SJCRH30 (cell line): ENCODE results near the gene MCL1. TPM values are rescaled to one million over a fixed set of nuclear protein-coding genes. Genes with fewer than 3 reads are reported as not detected.
A peak's percentile ranks its signal among the peaks of the same experiment; 100 is the strongest.

Experiments used
- DNase-seq, 2 experiments: peaks; one replicate each; pipeline ENCODE4 v3.0.0-alpha.2; 2015 to 2020
- H3K27ac ChIP-seq: fragments of 250-450 bp; sonication (Bioruptor Pico); 2 replicates; pipeline ENCODE4 v1.5.1; 2020; ENCODE audit warnings: mild to moderate bottlenecking, moderate library complexity
- H3K27me3 ChIP-seq: fragments of 250-450 bp; sonication (Bioruptor Pico); 2 replicates; pipeline ENCODE4 v1.5.1; 2020; ENCODE audit warnings: mild to moderate bottlenecking, moderate library complexity
- H3K36me3 ChIP-seq: fragments of 250-450 bp; sonication (Bioruptor Pico); 2 replicates; pipeline ENCODE4 v1.5.1; 2020; ENCODE audit warnings: mild to moderate bottlenecking, moderate library complexity
- H3K4me1 ChIP-seq: fragments of 250-450 bp; sonication (Bioruptor Pico); 2 replicates; pipeline ENCODE4 v1.5.1; 2020; ENCODE audit warnings: mild to moderate bottlenecking, moderate library complexity
- H3K4me3 ChIP-seq: fragments of 250-450 bp; sonication (Bioruptor Pico); 2 replicates; pipeline ENCODE4 v1.5.1; 2020; ENCODE audit warnings: mild to moderate bottlenecking, moderate library complexity
- H3K9me3 ChIP-seq: fragments of 250-450 bp; sonication (Bioruptor Pico); replicated peaks from 2 replicates; pipeline ENCODE4 v1.5.1; 2020; ENCODE audit warnings: mild to moderate bottlenecking, moderate library complexity
- total RNA-seq: library from RNA; depleted of rRNA; stranded (reverse); fragments of >200 nt; shearing (Covaris generic); gene quantifications from 2 replicates; pipeline ENCODE4 v1.2.3, GENCODE V29; 2014

The MCL1 gene
- total RNA-seq, 1 experiment from 2014 or later = 104 TPM

DNA sequence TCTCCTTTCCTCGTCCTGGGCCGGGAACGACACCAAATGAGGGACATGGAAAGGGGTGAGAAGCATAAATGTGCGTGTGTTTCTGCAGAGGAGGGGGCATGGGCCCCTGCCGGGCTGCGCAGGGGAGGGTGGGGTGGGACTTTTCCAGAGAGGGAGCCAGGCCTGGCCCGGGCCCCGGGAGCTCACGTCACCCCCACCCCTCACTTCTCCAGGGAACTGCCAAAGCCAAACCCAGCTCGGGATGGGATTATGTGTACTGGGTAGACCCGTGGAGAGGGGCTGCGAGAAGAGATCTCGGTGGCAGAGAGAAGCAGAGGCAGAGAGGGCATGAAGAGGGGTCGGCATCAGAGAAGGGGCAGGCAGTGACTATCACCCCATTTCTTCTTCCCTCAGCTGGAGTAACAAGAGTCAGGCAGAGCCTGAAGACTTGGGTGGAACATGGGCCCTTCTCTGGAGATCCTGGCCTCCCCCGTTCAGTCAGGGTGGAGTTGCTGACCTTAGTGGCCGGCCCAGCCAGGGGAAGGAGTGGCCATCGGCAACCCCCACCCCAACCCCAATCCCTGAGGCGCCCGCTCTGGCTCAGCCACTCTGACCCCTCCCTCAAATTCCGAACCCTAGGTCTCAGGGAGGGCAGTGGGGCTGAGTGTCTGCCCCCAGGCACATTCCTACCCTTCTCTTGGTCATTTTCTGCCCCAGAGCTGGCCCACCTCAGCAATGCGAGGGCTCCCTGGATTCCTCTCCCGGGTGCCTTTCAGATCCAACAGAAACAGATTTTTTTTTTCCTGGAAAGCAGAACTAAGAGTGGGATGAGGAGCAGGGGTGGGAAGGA is 29.0 kb downstream of the MCL1 start:
- Histone ChIP-seq H3K4me3 (no peak overlapping the region), H3K4me1 (peaks cover 6% of the 10 kb centered on the region; the same call in 1 of the 2 replicates), H3K9me3 (no peaks in the 10 kb centered on the region), H3K27ac (no peak overlapping the region), H3K27me3 (no peaks in the 10 kb centered on the region), H3K36me3 (no peaks in the 10 kb centered on the region)
- DNase-seq = no peak

- H3K27ac ChIP-seq = no peak overlapping the region
- no peaks in the 10 kb centered on the region for H3K9me3 ChIP-seq
- peaks cover 6% of the 10 kb centered on the region; the same call in 1 of the 2 replicates for H3K4me1 ChIP-seq
- no peaks in the 10 kb centered on the region for H3K27me3 ChIP-seq
- no peak overlapping the region for H3K4me3 ChIP-seq
- H3K36me3 ChIP-seq = no peaks in the 10 kb centered on the region
- DNase-seq = no peak
Measured at GRCh38 chr1:150549496-150550221, 29.8 kb downstream of the MCL1 start.

- H3K9me3 ChIP-seq = no peaks in the 10 kb centered on the region
- DNase-seq = peak; percentile 29 to 56
- H3K4me1 ChIP-seq = peaks cover 10% of the 10 kb centered on the region; the same call in 1 of the 2 replicates
- H3K4me3 ChIP-seq = peak within 1 kb of the TSS; percentile 48
- H3K27me3 ChIP-seq = no peaks in the 10 kb centered on the region
- H3K36me3 ChIP-seq = no peaks in the 10 kb centered on the region
- H3K27ac ChIP-seq = no peak within 1 kb of the TSS
Measured at GRCh38 chr1:150548632-150549495, 30.5 kb downstream of the MCL1 start, which contains the start of gene ADAMTSL4. ADAMTSL4 (plus strand) TSS chr1:150549408; CDS start chr1:150552289, 2,881 bp downstream.

DNA sequence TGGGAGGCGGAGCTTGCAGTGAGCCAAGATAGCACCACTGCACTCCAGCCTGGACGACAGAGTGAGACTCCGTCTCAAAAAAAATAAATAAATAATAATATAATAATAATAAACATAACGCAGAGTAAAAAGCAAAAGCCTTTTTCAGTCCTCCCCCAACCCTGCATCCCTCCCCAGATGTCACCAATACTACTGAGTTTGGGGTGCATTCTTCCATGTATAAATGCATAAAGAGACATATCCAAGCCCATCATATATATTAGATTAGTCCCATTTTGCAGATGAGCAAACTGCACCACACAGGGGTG is 31.1 kb downstream of the MCL1 start:
- H3K4me1 ChIP-seq = peaks cover 15% of the 10 kb centered on the region; the same call in 1 of the 2 replicates
- peak overlapping the region; percentile 48 for H3K4me3 ChIP-seq
- H3K27ac ChIP-seq = no peak overlapping the region
- no peaks in the 10 kb centered on the region for H3K27me3 ChIP-seq
- no peaks in the 10 kb centered on the region for H3K36me3 ChIP-seq
- no peaks in the 10 kb centered on the region for H3K9me3 ChIP-seq
- no peak for DNase-seq

- Histone ChIP-seq H3K27me3 (no peaks in the 10 kb centered on the region), H3K36me3 (no peaks in the 10 kb centered on the region), H3K27ac (no peak overlapping the region), H3K4me1 (peaks cover 9% of the 10 kb centered on the region; the same call in 1 of the 2 replicates), H3K4me3 (no peak overlapping the region), H3K9me3 (no peaks in the 10 kb centered on the region)
- DNase-seq = no peak
Measured at GRCh38 chr1:150546294-150546937, 33.0 kb downstream of the MCL1 start.

- Histone ChIP-seq H3K36me3 (no peaks in the 10 kb centered on the region), H3K9me3 (no peaks in the 10 kb centered on the region), H3K4me1 (peaks cover 9% of the 10 kb centered on the region; the same call in 1 of the 2 replicates), H3K27ac (no peak overlapping the region), H3K27me3 (no peaks in the 10 kb centered on the region), H3K4me3 (no peak overlapping the region)
- DNase-seq = no peak
Measured at GRCh38 chr1:150545486-150546032, 33.9 kb downstream of the MCL1 start.

GRCh38 chr1:150544204-150544603 is 35.2 kb downstream of the MCL1 start:
- H3K27me3 ChIP-seq = no peaks in the 10 kb centered on the region
- peak overlapping the region; percentile 16; the same call in 1 of the 2 replicates for H3K27ac ChIP-seq
- no peaks in the 10 kb centered on the region for H3K9me3 ChIP-seq
- H3K4me1 ChIP-seq = peaks cover 9% of the 10 kb centered on the region; the same call in 1 of the 2 replicates
- H3K36me3 ChIP-seq = no peaks in the 10 kb centered on the region
- H3K4me3 ChIP-seq = peak overlapping the region; percentile 33
- no peak for DNase-seq

- DNase-seq = peak; percentile 59 to 64
- Histone ChIP-seq H3K9me3 (no peaks in the 10 kb centered on the region), H3K36me3 (no peaks in the 10 kb centered on the region), H3K4me1 (peaks cover 9% of the 10 kb centered on the region; the same call in 1 of the 2 replicates), H3K27ac (peak overlapping the region; percentile 16; the same call in 1 of the 2 replicates), H3K27me3 (no peaks in the 10 kb centered on the region), H3K4me3 (peak overlapping the region; percentile 33)
Measured at GRCh38 chr1:150543500-150544143, 35.8 kb downstream of the MCL1 start.

DNA sequence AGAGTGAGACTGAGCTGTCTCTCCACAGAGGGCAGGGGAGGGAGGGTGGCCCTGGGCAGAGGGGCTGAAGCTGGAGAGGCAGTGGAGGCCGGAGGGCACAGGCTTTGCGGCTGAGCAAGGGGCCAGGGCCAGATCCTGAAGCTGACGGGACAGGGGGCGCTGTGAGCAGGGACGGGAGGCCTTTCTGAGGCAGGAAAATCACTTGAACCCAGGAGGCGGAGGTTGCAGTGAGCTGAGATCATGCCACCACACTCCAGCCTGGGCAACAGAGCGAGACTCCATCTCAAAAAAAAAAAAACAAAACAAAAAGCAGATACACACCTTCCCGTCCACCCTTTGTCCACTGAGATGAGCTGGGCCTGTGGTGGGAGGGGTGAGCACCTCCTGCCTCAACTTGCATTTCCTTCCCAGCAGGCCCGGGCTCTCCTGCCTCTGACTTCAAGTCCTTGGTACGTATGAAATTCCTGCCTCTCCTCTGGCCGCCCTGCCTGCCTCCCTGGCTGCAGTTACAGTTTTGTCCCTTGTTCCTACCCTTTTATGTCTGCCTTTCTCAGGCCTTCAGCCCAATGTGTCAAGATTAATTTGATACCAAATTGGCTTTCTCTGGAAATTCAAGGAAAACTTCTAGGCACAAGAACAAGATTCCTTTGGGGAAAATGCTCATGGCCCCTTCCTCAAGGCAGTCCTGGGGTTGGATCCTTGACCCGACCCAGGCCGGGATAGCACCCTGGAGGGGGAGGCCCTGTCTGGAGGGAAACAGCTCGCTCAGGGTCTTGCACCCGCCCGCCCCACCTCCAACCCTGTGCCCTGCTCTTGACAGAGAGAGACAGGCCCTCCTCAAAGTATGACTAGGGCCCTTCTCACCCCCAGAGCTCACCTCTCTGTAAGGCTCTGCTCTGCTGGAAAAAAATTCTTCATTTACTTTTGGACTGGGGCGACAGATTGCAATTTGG is 41.4 kb downstream of the MCL1 start:
- no peaks in the 10 kb centered on the region for H3K27me3 ChIP-seq
- no peaks in the 10 kb centered on the region for H3K9me3 ChIP-seq
- H3K4me1 ChIP-seq = peaks cover 11% of the 10 kb centered on the region
- H3K36me3 ChIP-seq = no peaks in the 10 kb centered on the region
- no peak overlapping the region for H3K4me3 ChIP-seq
- DNase-seq = no peak
- no peak overlapping the region; the same call in 1 of the 2 replicates for H3K27ac ChIP-seq

DNA sequence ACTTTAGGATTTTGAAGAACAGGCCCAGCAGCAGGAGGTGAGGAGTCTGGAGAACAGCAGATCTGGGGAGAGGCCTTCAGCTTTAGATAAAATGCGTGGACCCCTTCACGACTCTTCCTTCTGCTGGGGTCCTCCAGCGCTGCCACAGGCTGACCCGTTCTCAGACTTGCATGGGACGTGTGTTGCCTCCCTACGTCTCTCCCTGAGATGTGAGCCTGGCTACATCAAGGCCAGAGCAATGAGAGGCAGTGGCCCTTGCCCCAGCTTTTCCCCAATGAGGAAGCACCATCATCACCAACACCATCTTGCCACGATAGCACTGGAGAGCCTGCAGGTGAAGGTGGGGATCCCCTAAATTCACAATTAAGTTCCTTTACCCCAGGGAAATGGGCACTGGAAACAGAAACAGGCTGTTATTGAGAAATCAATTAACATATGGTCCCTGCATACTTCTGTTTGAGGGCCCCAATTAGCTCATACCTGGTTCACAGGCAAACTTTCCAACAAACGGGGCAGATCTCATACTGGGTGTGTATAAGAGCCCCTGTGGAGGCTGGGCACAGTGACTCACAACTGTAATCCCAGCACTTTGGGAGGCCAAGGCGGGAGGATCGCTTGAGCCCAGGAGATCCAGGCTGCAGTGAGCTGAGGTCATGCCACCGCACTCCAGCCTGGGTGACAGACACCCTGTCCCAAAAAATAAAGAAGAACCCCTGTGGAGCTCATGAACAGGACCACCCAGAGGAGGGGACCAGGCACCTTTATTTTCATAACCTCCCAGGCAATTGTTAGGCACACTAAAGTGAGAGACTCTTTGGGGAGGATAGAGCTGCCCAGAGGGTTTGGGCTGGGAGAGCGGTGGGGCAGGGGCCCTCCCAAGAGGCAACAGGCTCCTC is 42.3 kb downstream of the MCL1 start:
- H3K4me1 ChIP-seq = peaks cover 11% of the 10 kb centered on the region
- DNase-seq = no peak
- H3K36me3 ChIP-seq = no peaks in the 10 kb centered on the region
- H3K27ac ChIP-seq = no peak overlapping the region
- H3K4me3 ChIP-seq = no peak overlapping the region
- H3K9me3 ChIP-seq = no peaks in the 10 kb centered on the region
- no peaks in the 10 kb centered on the region for H3K27me3 ChIP-seq

GRCh38 chr1:150535511-150536287 is 43.7 kb downstream of the MCL1 start:
- Histone ChIP-seq H3K4me3 (no peak overlapping the region), H3K27ac (peak overlapping the region; percentile 48), H3K4me1 (peaks cover 11% of the 10 kb centered on the region), H3K36me3 (no peaks in the 10 kb centered on the region), H3K27me3 (no peaks in the 10 kb centered on the region), H3K9me3 (no peaks in the 10 kb centered on the region)
- no peak for DNase-seq
